GM19099 (cell line): ENCODE data around the gene GPR143.

Source experiments
- POLR2A ChIP-seq: IDR thresholded peaks from 3 replicates; pipeline ENCODE4 v1.6.1; 2011; ENCODE audit warnings: low read depth; ENCODE audit not compliant: insufficient read length; ENCODE audit errors: extremely low read depth

Gene GPR143

DNA sequence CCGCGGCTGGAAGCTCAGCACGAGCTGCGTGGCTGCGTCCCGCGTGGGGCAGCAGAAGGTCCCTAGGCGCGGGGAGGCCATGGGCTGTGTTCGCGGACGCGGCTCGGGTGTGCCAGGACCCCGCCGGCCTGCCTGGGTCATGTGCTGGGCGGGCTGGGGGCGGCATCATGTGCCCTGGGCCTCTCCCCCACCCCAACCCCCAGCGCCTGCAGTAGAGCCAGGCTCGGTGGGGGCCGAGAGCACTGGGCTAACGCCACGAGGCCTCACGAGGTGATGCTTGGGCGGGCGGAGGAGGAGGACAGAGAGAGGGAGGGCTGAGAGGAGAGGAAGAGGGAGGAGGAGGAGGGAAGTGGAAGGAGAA, at the start of gene GPR143:
Gene GPR143 (minus strand): TSS at position 111 of the 361 bp plus-strand sequence. CDS start 30 bp downstream, at position 81.
- no peak for TF ChIP-seq POLR2A

GRCh38 chrX:9807355-9808182, 41.9 kb upstream of the GPR143 start:
- TF ChIP-seq POLR2A, result no peak

- no peak for TF ChIP-seq POLR2A
Measured at GRCh38 chrX:9805956-9806355, 40.3 kb upstream of the GPR143 start.

DNA sequence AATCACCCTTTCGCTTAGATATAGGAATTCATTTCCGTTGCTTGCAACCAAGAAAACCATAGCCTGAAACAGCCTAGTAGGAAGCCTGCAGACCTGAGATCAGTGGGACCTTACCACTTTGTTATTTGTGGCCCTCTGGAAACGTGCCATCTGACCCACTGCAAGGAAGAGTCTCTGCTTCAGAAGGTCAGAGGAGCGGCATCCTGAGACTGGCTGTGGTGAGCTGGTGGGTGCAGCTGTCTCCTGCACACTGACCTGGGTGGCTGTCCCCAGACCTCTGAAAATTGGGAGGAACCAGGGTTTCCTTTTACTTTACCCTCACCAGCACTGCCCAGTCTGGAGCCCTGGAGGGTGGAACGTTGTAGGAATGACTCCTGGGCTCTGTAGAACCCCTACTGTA, 38.8 kb upstream of the GPR143 start:
- no peak for TF ChIP-seq POLR2A

DNA sequence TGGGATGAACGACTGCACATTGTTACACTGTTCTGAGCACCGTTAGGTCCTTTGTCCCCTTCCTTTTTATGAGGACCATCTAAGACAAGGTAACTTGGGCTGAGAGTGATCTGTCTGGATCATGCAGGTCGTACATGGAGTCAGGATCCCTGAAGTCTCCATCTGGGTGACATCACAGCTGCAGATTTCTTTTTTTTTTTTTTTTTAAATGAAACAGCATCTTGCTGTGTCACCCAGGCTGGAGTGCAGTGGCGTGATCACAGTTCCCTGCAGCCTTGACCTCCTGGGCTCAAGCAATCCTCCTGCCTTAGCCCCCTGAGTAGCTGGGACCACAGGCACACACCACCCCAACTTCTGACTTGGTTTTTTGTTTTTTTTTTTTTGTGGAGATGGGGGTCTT, 37.1 kb upstream of the GPR143 start:
- TF ChIP-seq POLR2A, result no peak

- no peak for TF ChIP-seq POLR2A
Measured at GRCh38 chrX:9797384-9798360, 32.0 kb upstream of the GPR143 start.

DNA sequence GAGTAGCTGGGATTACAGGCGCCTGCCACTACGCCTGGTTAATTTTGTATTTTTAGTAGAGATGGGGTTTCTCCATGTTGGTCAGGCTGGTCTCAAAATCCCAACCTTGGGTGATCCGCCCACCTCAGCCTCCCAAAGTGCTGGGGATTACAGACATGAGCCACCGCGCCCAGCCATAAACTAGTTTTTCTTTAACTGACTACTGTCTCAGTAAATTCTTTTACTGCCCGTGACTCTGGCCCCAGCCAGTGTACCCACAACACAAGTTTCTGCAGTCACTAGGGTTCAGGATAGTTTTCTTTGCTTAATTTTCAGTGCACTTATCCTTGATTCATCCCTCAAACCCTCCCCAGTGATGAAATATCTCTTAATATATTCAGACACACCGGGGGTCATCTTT, 28.8 kb upstream of the GPR143 start:
- no peak for TF ChIP-seq POLR2A

DNA sequence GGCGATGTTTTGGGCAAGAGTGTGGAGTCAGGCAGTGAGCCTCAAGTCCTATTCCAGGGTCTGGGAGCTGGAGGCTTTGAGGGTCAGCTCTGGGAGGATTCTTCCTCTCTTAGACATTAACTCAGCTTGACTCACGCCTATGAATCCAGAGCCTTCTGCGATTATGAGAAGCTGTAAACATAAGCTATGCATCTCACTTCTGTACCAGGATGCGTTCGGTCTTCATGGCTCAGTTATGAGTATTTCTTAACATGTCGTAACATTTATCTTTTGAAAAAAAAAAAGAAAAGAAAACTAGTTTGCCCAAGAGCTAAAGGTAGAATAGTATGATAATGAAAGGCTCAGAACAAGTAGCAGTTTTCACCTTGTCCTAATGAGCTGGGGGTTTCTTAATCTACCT, 25.2 kb upstream of the GPR143 start:
- TF ChIP-seq POLR2A, result no peak

DNA sequence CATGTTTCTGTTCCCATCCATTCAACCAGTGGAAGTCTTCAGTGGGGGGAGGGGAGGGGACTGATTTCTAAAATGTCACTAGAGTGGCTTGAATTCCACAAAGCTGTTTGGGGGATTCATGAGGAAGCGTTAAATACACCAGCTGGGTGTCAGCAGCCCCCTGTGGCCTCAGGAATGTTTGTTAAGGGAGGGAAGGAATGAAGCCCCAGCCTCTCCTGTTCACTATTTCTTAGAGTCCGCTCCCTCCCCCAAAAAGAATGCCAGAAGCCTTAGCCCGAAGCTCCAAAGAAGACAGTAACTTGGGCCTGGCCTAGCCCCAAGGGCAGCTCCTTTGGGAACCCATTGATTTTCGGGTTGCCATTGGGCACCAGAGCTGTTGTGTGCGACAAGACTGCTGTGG, 23.9 kb upstream of the GPR143 start:
- TF ChIP-seq POLR2A, result no peak

- TF ChIP-seq POLR2A, result no peak
Measured at GRCh38 chrX:9788911-9789310, 23.3 kb upstream of the GPR143 start.

DNA sequence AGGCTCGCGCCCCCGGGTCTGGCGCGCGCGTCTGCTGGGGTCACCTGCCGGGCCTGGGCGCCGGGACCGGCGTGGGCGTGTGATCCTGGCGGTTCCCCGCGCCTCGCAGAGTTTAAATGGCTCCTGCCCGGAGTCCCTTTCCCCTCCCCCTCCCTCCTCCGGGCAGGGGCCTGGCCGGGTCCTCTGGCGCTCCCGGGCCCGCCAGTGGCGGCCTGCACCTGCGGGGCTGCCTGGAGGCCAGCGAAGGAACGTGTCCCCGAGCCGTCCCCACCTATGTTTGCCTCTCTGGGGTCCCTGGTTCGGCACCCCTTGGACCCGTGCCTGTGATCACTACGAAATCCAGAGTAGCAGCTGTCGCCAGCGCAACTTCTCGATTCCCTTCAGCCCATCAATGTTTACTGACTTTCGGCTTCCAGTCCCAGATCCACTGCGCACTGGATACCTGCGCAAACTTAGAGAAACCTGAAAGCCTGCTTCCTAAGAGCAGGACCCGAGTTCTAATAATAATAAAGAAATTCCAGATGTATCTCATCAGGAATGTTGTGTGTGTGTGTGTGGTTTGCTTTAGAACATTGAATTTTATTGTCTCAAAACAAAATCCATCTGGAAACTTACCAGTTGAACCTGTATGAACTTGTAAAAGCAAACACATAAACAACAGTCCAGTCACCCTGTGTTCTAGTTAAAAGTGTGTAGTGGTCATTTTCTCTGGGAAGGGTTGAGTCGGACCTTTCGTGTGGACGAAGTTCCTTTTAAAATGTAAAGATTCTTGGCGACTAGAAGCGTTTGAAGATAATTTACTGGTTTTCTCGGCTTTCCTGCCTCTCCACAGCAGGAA, 21.4 kb upstream of the GPR143 start:
- TF ChIP-seq POLR2A, result no peak

DNA sequence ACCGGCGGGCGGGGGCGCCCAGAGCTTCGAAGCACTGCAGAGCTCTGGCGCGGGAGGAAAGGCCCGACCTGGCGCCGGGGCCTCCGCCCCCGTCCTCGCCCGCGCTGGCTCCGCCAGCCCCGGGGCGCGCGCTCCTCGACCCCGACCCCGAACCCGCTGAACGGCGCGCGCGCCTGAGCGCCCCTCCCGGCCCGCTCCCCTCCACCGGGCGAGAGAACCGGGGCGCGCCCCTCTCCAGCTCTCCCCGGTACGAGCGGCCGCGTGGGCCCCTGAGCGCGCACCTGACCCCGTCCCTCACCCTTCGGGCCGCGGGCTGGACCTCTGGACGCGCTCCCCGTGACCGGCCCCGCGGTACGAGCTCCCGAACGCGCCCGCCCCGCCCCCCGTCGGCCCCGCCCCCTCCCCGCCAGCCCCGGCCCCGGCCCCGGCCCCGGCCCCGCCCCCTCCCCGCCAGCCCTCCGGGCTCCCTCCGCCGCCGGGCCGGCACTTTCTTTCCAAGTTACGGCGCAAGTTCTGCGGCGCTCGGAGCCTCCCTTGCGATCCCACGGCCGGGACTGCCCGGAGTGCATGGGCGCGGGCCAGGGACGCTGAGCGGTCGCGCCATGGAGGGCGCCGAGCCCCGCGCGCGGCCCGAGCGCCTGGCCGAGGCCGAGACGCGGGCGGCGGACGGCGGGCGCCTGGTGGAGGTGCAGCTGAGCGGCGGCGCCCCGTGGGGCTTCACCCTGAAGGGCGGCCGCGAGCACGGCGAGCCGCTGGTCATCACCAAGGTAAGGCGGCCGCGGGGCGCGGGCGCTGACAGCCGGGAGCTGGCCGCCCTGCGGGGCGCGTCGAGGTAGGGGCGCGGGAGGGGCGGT, 20.5 kb upstream of the GPR143 start, which contains the start of gene SHROOM2:
Gene SHROOM2 (plus strand): TSS at position 486 of the 854 bp plus-strand sequence. CDS start 117 bp downstream, at position 603.
- TF ChIP-seq POLR2A, result no peak

- TF ChIP-seq POLR2A, result no peak
Measured at GRCh38 chrX:9785254-9785943, 19.8 kb upstream of the GPR143 start.
